Mesenchymal stem cell (in vitro differentiated cells and primary cell): ENCODE data around the gene TBL1X.

ENCODE experiments used
- DNase-seq: peaks from one replicate; pipeline ENCODE4 v3.0.0-alpha.2; 2013
- H2AFZ ChIP-seq: one replicate; pipeline ENCODE4 v1.6.1; 2013; ENCODE audit warnings: low read depth, mild to moderate bottlenecking, control low read depth, inconsistent platforms, low read length, moderate library complexity
- H2AK5ac ChIP-seq: 2 replicates; pipeline ENCODE4 v1.6.1; 2013; ENCODE audit warnings: low read length, moderate library complexity, mild to moderate bottlenecking, inconsistent platforms; ENCODE audit not compliant: severe bottlenecking
- H2BK120ac ChIP-seq: one replicate; pipeline ENCODE4 v1.6.1; 2013; ENCODE audit warnings: low read depth, mild to moderate bottlenecking, inconsistent platforms, low read length, moderate library complexity
- H2BK12ac ChIP-seq, 2 experiments: one replicate each; pipeline ENCODE4 v1.6.1; 2013; ENCODE audit warnings: inconsistent platforms in 2 of 2, low read length in 2 of 2, mild to moderate bottlenecking in 2 of 2, moderate library complexity in 2 of 2, control low read depth in 1 of 2
- H2BK15ac ChIP-seq: one replicate; pipeline ENCODE4 v1.6.1; 2013; ENCODE audit warnings: mild to moderate bottlenecking, low read depth, inconsistent platforms; ENCODE audit not compliant: poor library complexity, severe bottlenecking
- H2BK5ac ChIP-seq: 2 replicates; pipeline ENCODE4 v1.6.1; 2013; ENCODE audit warnings: low read depth, mild to moderate bottlenecking, low read length, control low read depth, inconsistent platforms; ENCODE audit not compliant: poor library complexity, severe bottlenecking
- H3K14ac ChIP-seq, 2 experiments: one replicate each; pipeline ENCODE4 v1.6.1; 2013; ENCODE audit warnings: inconsistent platforms in 2 of 2, low read length in 2 of 2, control low read depth in 1 of 2, mild to moderate bottlenecking in 1 of 2, moderate library complexity in 1 of 2
- H3K18ac ChIP-seq, 2 experiments: one replicate each; pipeline ENCODE4 v1.6.1; 2013; ENCODE audit warnings: inconsistent platforms in 2 of 2, low read length in 2 of 2, control low read depth in 1 of 2, low read depth in 1 of 2, mild to moderate bottlenecking in 1 of 2
- H3K23ac ChIP-seq, 2 experiments: one replicate each; pipeline ENCODE4 v1.6.1; 2013; ENCODE audit warnings: inconsistent platforms in 2 of 2, low read length in 2 of 2, mild to moderate bottlenecking in 2 of 2, moderate library complexity in 2 of 2, control low read depth in 1 of 2
- H3K27ac ChIP-seq: 2 replicates; pipeline ENCODE4 v1.5.1; 2013; ENCODE audit warnings: mild to moderate bottlenecking, moderate library complexity, low read length, control low read depth, inconsistent platforms; ENCODE audit not compliant: poor library complexity, severe bottlenecking
- H3K27me3 ChIP-seq, 2 experiments: 2 replicates each; pipeline versions ENCODE4 v1.6.1 to v1.7.0; 2013; ENCODE audit warnings: low read length in 2 of 2, mild to moderate bottlenecking in 2 of 2, moderate library complexity in 2 of 2, control low read depth in 1 of 2, inconsistent platforms in 1 of 2; ENCODE audit not compliant: control insufficient read depth in 1 of 2, insufficient read depth in 1 of 2
- H3K36me3 ChIP-seq, 2 experiments: 2 replicates each; pipeline versions ENCODE4 v1.6.1 to v1.7.0; 2013; ENCODE audit warnings: low read length in 2 of 2, control low read depth in 1 of 2, inconsistent platforms in 1 of 2, low read depth in 1 of 2, mild to moderate bottlenecking in 1 of 2; ENCODE audit not compliant: insufficient read depth in 2 of 2, control insufficient read depth in 1 of 2
- H3K4ac ChIP-seq, 2 experiments: one replicate each; pipeline ENCODE4 v1.6.1; 2013; ENCODE audit warnings: inconsistent platforms in 2 of 2, low read length in 2 of 2, mild to moderate bottlenecking in 2 of 2, moderate library complexity in 2 of 2, control low read depth in 1 of 2, low read depth in 1 of 2
- H3K4me1 ChIP-seq: 2 replicates; pipeline ENCODE4 v1.6.1; 2013; ENCODE audit warnings: low read depth, low read length, control low read depth; ENCODE audit not compliant: control insufficient read depth, insufficient read depth
- H3K4me2 ChIP-seq: 2 replicates; pipeline ENCODE4 v1.6.1; 2013; ENCODE audit warnings: low read length, mild to moderate bottlenecking, inconsistent platforms; ENCODE audit not compliant: poor library complexity, severe bottlenecking
- H3K4me3 ChIP-seq, 2 experiments: 2 replicates each; pipeline versions ENCODE4 v1.5.1 to v1.7.0; 2013; ENCODE audit warnings: low read length in 2 of 2, mild to moderate bottlenecking in 2 of 2, control low read depth in 1 of 2, low read depth in 1 of 2; ENCODE audit not compliant: insufficient read depth in 1 of 2
- H3K79me1 ChIP-seq: replicated peaks from 2 replicates; pipeline ENCODE4 v1.6.1; 2013; ENCODE audit warnings: mild to moderate bottlenecking, control low read depth, low read length, inconsistent platforms; ENCODE audit not compliant: poor library complexity, severe bottlenecking
- H3K9ac ChIP-seq: 2 replicates; pipeline ENCODE4 v1.7.0; 2013; ENCODE audit warnings: mild to moderate bottlenecking, low read length, moderate library complexity
- H3K9me3 ChIP-seq: 2 replicates; pipeline ENCODE4 v1.7.0; 2013; ENCODE audit warnings: mild to moderate bottlenecking, low read length; ENCODE audit not compliant: control insufficient read depth
- H4K8ac ChIP-seq: one replicate; pipeline ENCODE4 v1.6.1; 2013; ENCODE audit warnings: inconsistent platforms, mild to moderate bottlenecking, low read length, moderate library complexity
- H4K91ac ChIP-seq: one replicate; pipeline ENCODE4 v1.6.1; 2013; ENCODE audit warnings: mild to moderate bottlenecking, low read length, inconsistent platforms
- WGBS: methylation state at CpG from one replicate; pipeline ENCODE4 v1.1.7; 2013; ENCODE audit warnings: mixed read lengths; 5-methylcytosine and 5-hydroxymethylcytosine counted together

The TBL1X gene

GRCh38 chrX:9635368-9635767 lies 170.5 kb downstream of the TBL1X start:
- Histone ChIP-seq H3K9me3 (no peaks in the 10 kb centered on the region), H2BK5ac (no peak overlapping the region), H3K27me3 (no peaks in the 10 kb centered on the region), H2BK12ac (no peak overlapping the region), H3K18ac (peak overlapping the region in 1 of 2 experiments; percentile 18), H4K91ac (no peak overlapping the region), H3K4ac (no peak overlapping the region), H4K8ac (no peak overlapping the region), H3K4me2 (no peak overlapping the region), H3K27ac (no peak overlapping the region), H3K9ac (no peak overlapping the region), H3K79me1 (peaks cover 13% of the 10 kb centered on the region), H3K4me1 (peaks cover 1% of the 10 kb centered on the region), H3K4me3 (no peak overlapping the region), H2AFZ (no peak overlapping the region), H2BK120ac (no peak overlapping the region), H2BK15ac (no peak overlapping the region), H2AK5ac (no peak overlapping the region), H3K23ac (no peak overlapping the region), H3K36me3 (peaks cover 0 to 5% of the 10 kb centered on the region in 2 experiments), H3K14ac (no peak overlapping the region)
- DNase-seq, result no peak
- 100% methylated on average over 3 of the region's 4 CpGs for WGBS

- peaks cover 0 to 5% of the 10 kb centered on the region in 2 experiments for H3K36me3 ChIP-seq
- no peak overlapping the region for H3K9ac ChIP-seq
- no peak overlapping the region for H3K23ac ChIP-seq
- H2BK15ac ChIP-seq, result no peak overlapping the region
- H3K27ac ChIP-seq, result no peak overlapping the region
- H3K9me3 ChIP-seq, result no peaks in the 10 kb centered on the region
- H3K4me1 ChIP-seq, result peaks cover 1% of the 10 kb centered on the region
- no peak overlapping the region for H4K8ac ChIP-seq
- no peak overlapping the region for H2BK120ac ChIP-seq
- no peak overlapping the region for H3K14ac ChIP-seq
- DNase-seq, result peak; percentile 43
- no peak overlapping the region for H2BK5ac ChIP-seq
- no peak overlapping the region for H3K4me2 ChIP-seq
- H2AK5ac ChIP-seq, result no peak overlapping the region
- 70% methylated on average over 4 of the region's 4 CpGs for WGBS
- no peak overlapping the region for H3K18ac ChIP-seq
- H2AFZ ChIP-seq, result no peak overlapping the region
- H2BK12ac ChIP-seq, result no peak overlapping the region
- no peaks in the 10 kb centered on the region for H3K27me3 ChIP-seq
- H3K79me1 ChIP-seq, result peaks cover 13% of the 10 kb centered on the region
- no peak overlapping the region for H3K4ac ChIP-seq
- no peak overlapping the region for H3K4me3 ChIP-seq
- H4K91ac ChIP-seq, result no peak overlapping the region
These were observed 170.9 kb downstream of the TBL1X start for GRCh38 chrX:9635803-9636202.

GRCh38 chrX:9638871-9639270 lies 174.0 kb downstream of the TBL1X start:
- H2BK5ac ChIP-seq, result no peak overlapping the region
- H3K4me2 ChIP-seq, result no peak overlapping the region
- no peak overlapping the region for H2AK5ac ChIP-seq
- H3K4me3 ChIP-seq, result no peak overlapping the region
- no peak overlapping the region for H2BK15ac ChIP-seq
- no peak overlapping the region for H3K23ac ChIP-seq
- no peak overlapping the region for H2BK120ac ChIP-seq
- DNase-seq, result no peak
- no peaks in the 10 kb centered on the region for H3K9me3 ChIP-seq
- H3K14ac ChIP-seq, result no peak overlapping the region
- no peaks in the 10 kb centered on the region for H3K4me1 ChIP-seq
- no peaks in the 10 kb centered on the region for H3K27me3 ChIP-seq
- no peak overlapping the region for H4K91ac ChIP-seq
- no peak overlapping the region for H3K4ac ChIP-seq
- H3K36me3 ChIP-seq, result peaks cover 0 to 3% of the 10 kb centered on the region in 2 experiments
- H3K9ac ChIP-seq, result no peak overlapping the region
- H4K8ac ChIP-seq, result no peak overlapping the region
- H2AFZ ChIP-seq, result no peak overlapping the region
- H3K27ac ChIP-seq, result no peak overlapping the region
- no peak overlapping the region for H2BK12ac ChIP-seq
- H3K79me1 ChIP-seq, result peaks cover 9% of the 10 kb centered on the region
- H3K18ac ChIP-seq, result no peak overlapping the region

GRCh38 chrX:9642270-9642995 lies 177.6 kb downstream of the TBL1X start:
- Histone ChIP-seq H3K18ac (no peak overlapping the region), H3K4me3 (no peak overlapping the region), H3K4me1 (no peaks in the 10 kb centered on the region), H3K14ac (no peak overlapping the region), H3K79me1 (peaks cover 10% of the 10 kb centered on the region), H3K23ac (no peak overlapping the region), H3K9ac (no peak overlapping the region), H3K4ac (no peak overlapping the region), H3K27ac (no peak overlapping the region), H2AFZ (no peak overlapping the region), H2BK15ac (no peak overlapping the region), H4K8ac (no peak overlapping the region), H3K27me3 (no peaks in the 10 kb centered on the region), H3K36me3 (no peaks in the 10 kb centered on the region), H3K4me2 (no peak overlapping the region), H3K9me3 (no peaks in the 10 kb centered on the region), H2BK12ac (no peak overlapping the region), H2AK5ac (no peak overlapping the region), H2BK120ac (no peak overlapping the region), H4K91ac (no peak overlapping the region), H2BK5ac (no peak overlapping the region)
- no peak for DNase-seq
- 98% methylated on average over 12 of the region's 14 CpGs for WGBS
